HG03460 (cell line): Measurements from ENCODE around the gene STUM.

Experiments used
- ATAC-seq: cut with Tn5 transposase; IDR thresholded peaks from one replicate; pipeline ENCODE4 v1.9.1; 2021; ENCODE audit not compliant: unreplicated experiment

STUM gene

GRCh38 chr1:226624526-226624925 lies 76.0 kb downstream of the STUM start:
- no peak for ATAC-seq

- ATAC-seq: no peak
Measured at GRCh38 chr1:226625326-226625725, 76.8 kb downstream of the STUM start.

GRCh38 chr1:226625832-226626576 lies 77.4 kb downstream of the STUM start:
- ATAC-seq: no peak

GRCh38 chr1:226626577-226626956 lies 78.0 kb downstream of the STUM start:
- no peak for ATAC-seq

GRCh38 chr1:226627050-226627755 lies 78.6 kb downstream of the STUM start:
- ATAC-seq: no peak

- no peak for ATAC-seq
Measured at GRCh38 chr1:226627924-226628611, 79.5 kb downstream of the STUM start.

GRCh38 chr1:226628612-226629155 lies 80.1 kb downstream of the STUM start:
- no peak for ATAC-seq

GRCh38 chr1:226629210-226629895 lies 80.8 kb downstream of the STUM start:
- no peak for ATAC-seq

- ATAC-seq: no peak
Measured at GRCh38 chr1:226629896-226630550, 81.5 kb downstream of the STUM start.

- no peak for ATAC-seq
Measured at GRCh38 chr1:226630592-226630991, 82.0 kb downstream of the STUM start.

- no peak for ATAC-seq
Measured at GRCh38 chr1:226631229-226632000, 82.9 kb downstream of the STUM start.

GRCh38 chr1:226632169-226632879 lies 83.8 kb downstream of the STUM start:
- no peak for ATAC-seq

GRCh38 chr1:226632922-226633351 lies 84.4 kb downstream of the STUM start:
- ATAC-seq: no peak

- ATAC-seq: no peak
Measured at GRCh38 chr1:226633541-226634165, 85.1 kb downstream of the STUM start.

GRCh38 chr1:226634166-226634588 lies 85.6 kb downstream of the STUM start:
- peak; percentile 85 for ATAC-seq

GRCh38 chr1:226634611-226635246 lies 86.2 kb downstream of the STUM start:
- ATAC-seq: no peak

GRCh38 chr1:226635456-226635941 lies 86.9 kb downstream of the STUM start:
- ATAC-seq: no peak

GRCh38 chr1:226636847-226637096 lies 88.2 kb downstream of the STUM start:
- no peak for ATAC-seq
